Esophagus muscularis mucosa (tissue), 3 donors: ENCODE data around the gene BCL3.

Experiments
- POLR2A ChIP-seq: fragments of 450-650 bp; IDR thresholded peaks from one replicate; pipeline ENCODE4 v1.6.1; 2017; ENCODE audit warnings: antibody characterized with exemption, moderate library complexity, mild to moderate bottlenecking, low read depth
- POLR2AphosphoS5 ChIP-seq, 2 donors: sonication (generic); formaldehyde crosslinking; IDR thresholded peaks; one replicate each; pipeline ENCODE4 v1.6.1; 2017; ENCODE audit warnings: antibody characterized with exemption in 2 of 2
- TF ChIP-seq, protein P1 (sequence below), 3 experiments: fragments of 200-600 bp in 2 of 3; fragments of 450-650 bp in 1 of 3; sonication (generic) in 2 of 3; IDR thresholded peaks; one replicate each; pipeline ENCODE4 v1.5.1; 2017 to 2019; ENCODE audit warnings: antibody characterized with exemption in 3 of 3, mild to moderate bottlenecking in 2 of 3, moderate library complexity in 1 of 3

DNA sequence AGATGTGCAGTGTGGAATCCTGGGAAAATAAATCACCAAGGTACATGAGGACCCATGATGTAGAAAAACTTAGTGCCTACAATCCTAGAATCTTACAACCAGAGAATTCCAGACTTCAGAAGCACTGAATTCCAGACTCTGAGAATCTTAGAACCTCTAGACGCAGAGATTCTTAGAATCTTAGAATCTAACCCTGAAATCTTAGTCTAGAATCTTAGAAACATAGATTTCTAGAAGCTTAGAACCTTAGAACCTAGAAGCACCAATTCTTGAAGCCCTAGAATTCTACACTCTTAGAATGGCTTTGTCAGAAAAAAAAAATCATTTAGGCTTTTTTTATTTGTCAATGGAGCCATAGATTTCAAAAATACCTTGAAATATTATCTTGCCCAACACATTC lies 43.5 kb upstream of the BCL3 start:
- TF ChIP-seq, protein P1, sequence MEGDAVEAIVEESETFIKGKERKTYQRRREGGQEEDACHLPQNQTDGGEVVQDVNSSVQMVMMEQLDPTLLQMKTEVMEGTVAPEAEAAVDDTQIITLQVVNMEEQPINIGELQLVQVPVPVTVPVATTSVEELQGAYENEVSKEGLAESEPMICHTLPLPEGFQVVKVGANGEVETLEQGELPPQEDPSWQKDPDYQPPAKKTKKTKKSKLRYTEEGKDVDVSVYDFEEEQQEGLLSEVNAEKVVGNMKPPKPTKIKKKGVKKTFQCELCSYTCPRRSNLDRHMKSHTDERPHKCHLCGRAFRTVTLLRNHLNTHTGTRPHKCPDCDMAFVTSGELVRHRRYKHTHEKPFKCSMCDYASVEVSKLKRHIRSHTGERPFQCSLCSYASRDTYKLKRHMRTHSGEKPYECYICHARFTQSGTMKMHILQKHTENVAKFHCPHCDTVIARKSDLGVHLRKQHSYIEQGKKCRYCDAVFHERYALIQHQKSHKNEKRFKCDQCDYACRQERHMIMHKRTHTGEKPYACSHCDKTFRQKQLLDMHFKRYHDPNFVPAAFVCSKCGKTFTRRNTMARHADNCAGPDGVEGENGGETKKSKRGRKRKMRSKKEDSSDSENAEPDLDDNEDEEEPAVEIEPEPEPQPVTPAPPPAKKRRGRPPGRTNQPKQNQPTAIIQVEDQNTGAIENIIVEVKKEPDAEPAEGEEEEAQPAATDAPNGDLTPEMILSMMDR (IDR thresholded peaks at IDR 0.05): no peak
- no peak for TF ChIP-seq POLR2A
- no peak for TF ChIP-seq POLR2AphosphoS5 (IDR thresholded peaks at IDR 0.05)
